Muscle layer of duodenum (tissue), 2 donors: ENCODE results near the gene AMER2.

Experiments
- H3K27ac ChIP-seq: one replicate; pipeline ENCODE4 v1.7.0; 2013; ENCODE audit warnings: mild to moderate bottlenecking, low read length
- H3K27me3 ChIP-seq: one replicate; pipeline ENCODE4 v1.7.0; 2013; ENCODE audit warnings: low read depth, mild to moderate bottlenecking, control low read depth, low read length
- H3K36me3 ChIP-seq, 2 donors: one replicate each; pipeline ENCODE4 v1.7.0; 2013; ENCODE audit warnings: low read length in 2 of 2, control low read depth in 1 of 2, mild to moderate bottlenecking in 1 of 2; ENCODE audit not compliant: insufficient read depth in 2 of 2, control insufficient read depth in 1 of 2
- H3K4me1 ChIP-seq, 2 donors: one replicate each; pipeline ENCODE4 v1.7.0; 2013; ENCODE audit warnings: low read length in 2 of 2, mild to moderate bottlenecking in 2 of 2, control low read depth in 1 of 2, moderate library complexity in 1 of 2; ENCODE audit not compliant: insufficient read depth in 2 of 2, control insufficient read depth in 1 of 2
- H3K4me3 ChIP-seq, 2 donors: one replicate each; pipeline ENCODE4 v1.7.0; 2013; ENCODE audit warnings: low read length in 2 of 2, low read depth in 1 of 2, mild to moderate bottlenecking in 1 of 2
- H3K9me3 ChIP-seq, 2 donors: one replicate each; pipeline ENCODE4 v1.7.0; 2013; ENCODE audit warnings: low read length in 2 of 2, control low read depth in 1 of 2, mild to moderate bottlenecking in 1 of 2; ENCODE audit not compliant: control insufficient read depth in 1 of 2
- donor health status: healthy.

Gene AMER2

GRCh38 chr13:25179832-25180774 is 8.0 kb upstream of the AMER2 start:
- H3K4me1 ChIP-seq = no peaks in the 10 kb centered on the region
- H3K27ac ChIP-seq = no peak overlapping the region
- H3K9me3 ChIP-seq = no peaks in the 10 kb centered on the region
- no peaks in the 10 kb centered on the region for H3K27me3 ChIP-seq
- no peak overlapping the region for H3K4me3 ChIP-seq
- H3K36me3 ChIP-seq = no peaks in the 10 kb centered on the region

GRCh38 chr13:25179011-25179410 is 6.9 kb upstream of the AMER2 start:
- H3K4me3 ChIP-seq = no peak overlapping the region
- no peak overlapping the region for H3K27ac ChIP-seq
- no peaks in the 10 kb centered on the region for H3K9me3 ChIP-seq
- no peaks in the 10 kb centered on the region for H3K36me3 ChIP-seq
- H3K4me1 ChIP-seq = no peaks in the 10 kb centered on the region
- H3K27me3 ChIP-seq = no peaks in the 10 kb centered on the region

- Histone ChIP-seq H3K36me3 (no peaks in the 10 kb centered on the region), H3K27me3 (peaks cover 2% of the 10 kb centered on the region), H3K4me1 (no peaks in the 10 kb centered on the region), H3K27ac (no peak overlapping the region), H3K9me3 (no peaks in the 10 kb centered on the region), H3K4me3 (no peak overlapping the region)
Observed at GRCh38 chr13:25178070-25178469, 6.0 kb upstream of the AMER2 start.

- no peaks in the 10 kb centered on the region for H3K9me3 ChIP-seq
- H3K4me1 ChIP-seq = no peaks in the 10 kb centered on the region
- no peak overlapping the region for H3K27ac ChIP-seq
- peaks cover 3% of the 10 kb centered on the region for H3K27me3 ChIP-seq
- H3K4me3 ChIP-seq = no peak overlapping the region
- no peaks in the 10 kb centered on the region for H3K36me3 ChIP-seq
Observed at GRCh38 chr13:25177636-25178035, 5.5 kb upstream of the AMER2 start.

- H3K4me1 ChIP-seq = peaks cover 0 to 5% of the 10 kb centered on the region in 2 donors
- no peaks in the 10 kb centered on the region for H3K36me3 ChIP-seq
- no peak overlapping the region for H3K27ac ChIP-seq
- H3K4me3 ChIP-seq = no peak overlapping the region
- no peaks in the 10 kb centered on the region for H3K9me3 ChIP-seq
- peaks cover 9% of the 10 kb centered on the region for H3K27me3 ChIP-seq
Observed at GRCh38 chr13:25177012-25177411, 4.9 kb upstream of the AMER2 start.

GRCh38 chr13:25175431-25175830 is 3.3 kb upstream of the AMER2 start:
- no peaks in the 10 kb centered on the region for H3K9me3 ChIP-seq
- no peaks in the 10 kb centered on the region for H3K36me3 ChIP-seq
- no peak overlapping the region for H3K4me3 ChIP-seq
- peaks cover 12% of the 10 kb centered on the region for H3K27me3 ChIP-seq
- peaks cover 0 to 14% of the 10 kb centered on the region in 2 donors for H3K4me1 ChIP-seq
- no peak overlapping the region for H3K27ac ChIP-seq

- Histone ChIP-seq H3K36me3 (no peaks in the 10 kb centered on the region), H3K4me3 (no peak overlapping the region), H3K27me3 (peaks cover 16% of the 10 kb centered on the region), H3K9me3 (no peaks in the 10 kb centered on the region), H3K4me1 (peaks cover 0 to 14% of the 10 kb centered on the region in 2 donors), H3K27ac (no peak overlapping the region)
Observed at GRCh38 chr13:25175026-25175425, 2.9 kb upstream of the AMER2 start.

GRCh38 chr13:25174304-25174703 is 2.2 kb upstream of the AMER2 start:
- no peak overlapping the region for H3K27ac ChIP-seq
- H3K36me3 ChIP-seq = no peaks in the 10 kb centered on the region
- peaks cover 21% of the 10 kb centered on the region for H3K27me3 ChIP-seq
- H3K4me1 ChIP-seq = peaks cover 0 to 14% of the 10 kb centered on the region in 2 donors
- no peaks in the 10 kb centered on the region for H3K9me3 ChIP-seq
- H3K4me3 ChIP-seq = no peak overlapping the region

- H3K9me3 ChIP-seq = no peaks in the 10 kb centered on the region
- H3K4me1 ChIP-seq = peaks cover 0 to 14% of the 10 kb centered on the region in 2 donors
- no peaks in the 10 kb centered on the region for H3K36me3 ChIP-seq
- peak overlapping the region in 1 of 2 donors; percentile 60 for H3K4me3 ChIP-seq
- peaks cover 21% of the 10 kb centered on the region for H3K27me3 ChIP-seq
- H3K27ac ChIP-seq = no peak overlapping the region
Observed at GRCh38 chr13:25172303-25172630, 179 bp upstream of the AMER2 start.

- H3K27ac ChIP-seq = no peak overlapping the region
- H3K4me3 ChIP-seq = peak overlapping the region; percentile 5 to 60
- H3K27me3 ChIP-seq = peaks cover 21% of the 10 kb centered on the region
- peaks cover 0 to 14% of the 10 kb centered on the region in 2 donors for H3K4me1 ChIP-seq
- H3K36me3 ChIP-seq = no peaks in the 10 kb centered on the region
- H3K9me3 ChIP-seq = no peaks in the 10 kb centered on the region
Observed at GRCh38 chr13:25171170-25171516, 945 bp downstream of the AMER2 start.

- H3K27me3 ChIP-seq = peaks cover 21% of the 10 kb centered on the region
- peak overlapping the region in 1 of 2 donors; percentile 60 for H3K4me3 ChIP-seq
- peaks cover 0 to 14% of the 10 kb centered on the region in 2 donors for H3K4me1 ChIP-seq
- no peaks in the 10 kb centered on the region for H3K36me3 ChIP-seq
- no peak overlapping the region for H3K27ac ChIP-seq
- H3K9me3 ChIP-seq = no peaks in the 10 kb centered on the region
Observed at GRCh38 chr13:25170554-25171111, 1.5 kb downstream of the AMER2 start.
